ENCODE results near the gene FOXO6.

DNA sequence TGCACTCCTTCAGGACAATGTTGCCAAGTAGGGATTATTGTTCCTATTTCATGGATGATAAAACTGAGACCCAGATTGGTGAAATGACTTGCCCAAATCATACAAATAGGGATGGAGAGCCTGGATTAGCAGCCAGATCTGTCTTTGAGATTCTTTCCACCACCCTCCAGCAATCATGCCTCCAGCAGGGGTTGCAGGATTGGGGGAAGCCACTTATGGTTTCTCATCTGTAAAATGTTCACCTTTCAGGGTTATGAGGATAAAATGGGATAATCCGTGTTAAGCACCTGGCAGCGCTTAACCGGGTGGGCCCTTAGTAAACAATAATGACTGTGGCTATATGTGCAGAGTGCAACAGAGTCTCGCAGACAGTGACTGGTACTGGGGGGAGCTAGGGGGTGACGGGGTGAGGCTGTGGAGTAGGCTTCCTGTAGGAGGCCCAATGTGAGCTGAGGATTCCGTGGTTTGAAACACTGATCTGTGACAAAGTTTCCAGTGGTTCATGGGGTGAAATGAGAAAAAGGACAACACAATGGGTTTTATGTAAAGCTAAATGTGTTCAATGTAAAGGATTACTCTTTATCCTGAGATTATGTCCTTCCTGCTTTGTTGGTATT, 33.7 kb upstream of the FOXO6 start:
- TF ChIP-seq, protein P1, sequence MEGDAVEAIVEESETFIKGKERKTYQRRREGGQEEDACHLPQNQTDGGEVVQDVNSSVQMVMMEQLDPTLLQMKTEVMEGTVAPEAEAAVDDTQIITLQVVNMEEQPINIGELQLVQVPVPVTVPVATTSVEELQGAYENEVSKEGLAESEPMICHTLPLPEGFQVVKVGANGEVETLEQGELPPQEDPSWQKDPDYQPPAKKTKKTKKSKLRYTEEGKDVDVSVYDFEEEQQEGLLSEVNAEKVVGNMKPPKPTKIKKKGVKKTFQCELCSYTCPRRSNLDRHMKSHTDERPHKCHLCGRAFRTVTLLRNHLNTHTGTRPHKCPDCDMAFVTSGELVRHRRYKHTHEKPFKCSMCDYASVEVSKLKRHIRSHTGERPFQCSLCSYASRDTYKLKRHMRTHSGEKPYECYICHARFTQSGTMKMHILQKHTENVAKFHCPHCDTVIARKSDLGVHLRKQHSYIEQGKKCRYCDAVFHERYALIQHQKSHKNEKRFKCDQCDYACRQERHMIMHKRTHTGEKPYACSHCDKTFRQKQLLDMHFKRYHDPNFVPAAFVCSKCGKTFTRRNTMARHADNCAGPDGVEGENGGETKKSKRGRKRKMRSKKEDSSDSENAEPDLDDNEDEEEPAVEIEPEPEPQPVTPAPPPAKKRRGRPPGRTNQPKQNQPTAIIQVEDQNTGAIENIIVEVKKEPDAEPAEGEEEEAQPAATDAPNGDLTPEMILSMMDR (IDR thresholded peaks at IDR 0.05; ENCODE audit: low read depth, low read length): no peak
- TF ChIP-seq EZH2phosphoT487 (IDR thresholded peaks at IDR 0.05; ENCODE audit: low read depth): no peak
